RWPE2 (cell line): Measurements from ENCODE around the gene STK11.

Experiments used
- ATAC-seq: fragments of 200-7000 bp; cut with Tn5 transposase; 3 replicates; pipeline ENCODE4 v1.9.1; 2021; ENCODE audit warnings: low read depth
- DNase-seq: peaks from one replicate; pipeline ENCODE4 v3.0.0-alpha.2; 2020; ENCODE audit warnings: low spot score
- H3K27ac ChIP-seq: fragments of 450-650 bp; 2 replicates; pipeline ENCODE4 v1.5.1; 2017; ENCODE audit warnings: mild to moderate bottlenecking; ENCODE audit not compliant: poor library complexity, severe bottlenecking
- H3K27me3 ChIP-seq: fragments of 250-450 bp; sonication (Bioruptor Pico); 2 replicates; pipeline ENCODE4 v1.5.1; 2021; ENCODE audit warnings: mild to moderate bottlenecking, moderate library complexity; ENCODE audit not compliant: insufficient read depth, poor library complexity, severe bottlenecking
- H3K36me3 ChIP-seq: fragments of 250-450 bp; sonication (Bioruptor Pico); 2 replicates; pipeline ENCODE4 v1.5.1; 2020; ENCODE audit warnings: low read depth, mild to moderate bottlenecking, moderate library complexity
- H3K4me1 ChIP-seq: fragments of 250-450 bp; sonication (Bioruptor Pico); 2 replicates; pipeline ENCODE4 v1.5.1; 2021; ENCODE audit warnings: mild to moderate bottlenecking, moderate library complexity; ENCODE audit not compliant: insufficient read depth, poor library complexity, severe bottlenecking
- H3K4me3 ChIP-seq: fragments of 250-450 bp; sonication (Bioruptor Pico); 2 replicates; pipeline ENCODE4 v1.5.1; 2021; ENCODE audit warnings: mild to moderate bottlenecking, moderate library complexity; ENCODE audit not compliant: severe bottlenecking
- H3K9me3 ChIP-seq: fragments of 250-450 bp; sonication (Bioruptor Pico); 2 replicates; pipeline ENCODE4 v1.5.1; 2021; ENCODE audit warnings: mild to moderate bottlenecking, moderate library complexity; ENCODE audit not compliant: severe bottlenecking
- TF ChIP-seq, protein P1 (sequence below): fragments of 450-650 bp; IDR thresholded peaks from one replicate; pipeline ENCODE4 v1.5.1; 2017; ENCODE audit warnings: mild to moderate bottlenecking, moderate library complexity; ENCODE audit not compliant: poor library complexity, severe bottlenecking

STK11 gene, protein sequence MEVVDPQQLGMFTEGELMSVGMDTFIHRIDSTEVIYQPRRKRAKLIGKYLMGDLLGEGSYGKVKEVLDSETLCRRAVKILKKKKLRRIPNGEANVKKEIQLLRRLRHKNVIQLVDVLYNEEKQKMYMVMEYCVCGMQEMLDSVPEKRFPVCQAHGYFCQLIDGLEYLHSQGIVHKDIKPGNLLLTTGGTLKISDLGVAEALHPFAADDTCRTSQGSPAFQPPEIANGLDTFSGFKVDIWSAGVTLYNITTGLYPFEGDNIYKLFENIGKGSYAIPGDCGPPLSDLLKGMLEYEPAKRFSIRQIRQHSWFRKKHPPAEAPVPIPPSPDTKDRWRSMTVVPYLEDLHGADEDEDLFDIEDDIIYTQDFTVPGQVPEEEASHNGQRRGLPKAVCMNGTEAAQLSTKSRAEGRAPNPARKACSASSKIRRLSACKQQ

DNA sequence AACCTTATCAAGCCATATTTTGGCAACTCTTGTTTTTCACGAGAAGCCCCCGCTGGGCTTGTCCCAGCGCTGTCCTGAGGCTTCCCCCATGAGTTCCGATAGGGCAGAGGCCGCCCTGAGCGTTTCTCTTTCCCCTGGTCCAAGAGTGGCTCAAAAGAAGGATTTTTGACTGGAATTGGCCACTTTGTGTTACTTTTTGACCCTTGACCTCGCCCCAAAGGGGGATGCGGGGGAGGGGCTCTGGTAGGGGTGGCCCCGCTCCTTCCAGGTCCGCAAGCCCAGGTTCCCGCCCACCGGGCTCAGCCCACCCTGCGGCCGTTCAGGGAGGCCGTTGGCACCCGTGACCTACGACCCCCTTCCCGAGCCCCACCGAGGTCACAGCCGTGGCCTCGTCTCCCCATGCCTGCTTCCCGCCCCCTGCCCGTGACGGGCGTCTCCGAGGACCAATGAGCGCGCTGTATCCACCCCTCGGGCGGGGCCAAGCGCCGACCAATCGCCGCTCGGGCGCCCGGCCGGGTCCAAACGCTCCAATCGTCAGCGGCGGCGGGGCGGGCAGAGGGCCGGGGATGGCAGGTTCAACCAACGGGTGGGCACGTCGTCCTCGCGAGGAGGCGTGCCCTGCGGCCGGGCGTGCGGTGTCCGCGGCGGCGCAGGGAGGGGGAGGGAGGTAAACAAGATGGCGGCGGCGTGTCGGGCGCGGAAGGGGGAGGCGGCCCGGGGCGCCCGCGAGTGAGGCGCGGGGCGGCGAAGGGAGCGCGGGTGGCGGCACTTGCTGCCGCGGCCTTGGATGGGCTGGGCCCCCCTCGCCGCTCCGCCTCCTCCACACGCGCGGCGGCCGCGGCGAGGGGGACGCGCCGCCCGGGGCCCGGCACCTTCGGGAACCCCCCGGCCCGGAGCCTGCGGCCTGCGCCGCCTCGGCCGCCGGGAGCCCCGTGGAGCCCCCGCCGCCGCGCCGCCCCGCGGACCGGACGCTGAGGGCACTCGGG is at the start of gene STK11:
Gene STK11 (plus strand): TSS at position 665 of the 986 bp plus-strand sequence. CDS start 1,136 bp downstream, outside the sequence.
- Histone ChIP-seq H3K9me3 (no peaks in the 10 kb centered on the region), H3K27me3 (no peaks in the 10 kb centered on the region), H3K36me3 (peaks cover 9% of the 10 kb centered on the region), H3K27ac (peak within 1 kb of the TSS; percentile 93), H3K4me3 (peak within 1 kb of the TSS; percentile 92), H3K4me1 (peaks cover 18% of the 10 kb centered on the region)
- TF ChIP-seq, protein P1, sequence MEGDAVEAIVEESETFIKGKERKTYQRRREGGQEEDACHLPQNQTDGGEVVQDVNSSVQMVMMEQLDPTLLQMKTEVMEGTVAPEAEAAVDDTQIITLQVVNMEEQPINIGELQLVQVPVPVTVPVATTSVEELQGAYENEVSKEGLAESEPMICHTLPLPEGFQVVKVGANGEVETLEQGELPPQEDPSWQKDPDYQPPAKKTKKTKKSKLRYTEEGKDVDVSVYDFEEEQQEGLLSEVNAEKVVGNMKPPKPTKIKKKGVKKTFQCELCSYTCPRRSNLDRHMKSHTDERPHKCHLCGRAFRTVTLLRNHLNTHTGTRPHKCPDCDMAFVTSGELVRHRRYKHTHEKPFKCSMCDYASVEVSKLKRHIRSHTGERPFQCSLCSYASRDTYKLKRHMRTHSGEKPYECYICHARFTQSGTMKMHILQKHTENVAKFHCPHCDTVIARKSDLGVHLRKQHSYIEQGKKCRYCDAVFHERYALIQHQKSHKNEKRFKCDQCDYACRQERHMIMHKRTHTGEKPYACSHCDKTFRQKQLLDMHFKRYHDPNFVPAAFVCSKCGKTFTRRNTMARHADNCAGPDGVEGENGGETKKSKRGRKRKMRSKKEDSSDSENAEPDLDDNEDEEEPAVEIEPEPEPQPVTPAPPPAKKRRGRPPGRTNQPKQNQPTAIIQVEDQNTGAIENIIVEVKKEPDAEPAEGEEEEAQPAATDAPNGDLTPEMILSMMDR = no peak
- ATAC-seq (peak; percentile 86), DNase-seq (peak; percentile 98)

- Histone ChIP-seq H3K27me3 (no peaks in the 10 kb centered on the region), H3K4me1 (peaks cover 14% of the 10 kb centered on the region), H3K4me3 (no peak overlapping the region), H3K36me3 (peaks cover 36% of the 10 kb centered on the region), H3K27ac (peak overlapping the region; percentile 81), H3K9me3 (no peaks in the 10 kb centered on the region)
- TF ChIP-seq, protein P1 = no peak
- ATAC-seq = peak; percentile 25; the same call in 1 of the 3 replicates
- DNase-seq = no peak
Measured at GRCh38 chr19:1156305-1156801, 49.2 kb upstream of the STK11 start.

DNA sequence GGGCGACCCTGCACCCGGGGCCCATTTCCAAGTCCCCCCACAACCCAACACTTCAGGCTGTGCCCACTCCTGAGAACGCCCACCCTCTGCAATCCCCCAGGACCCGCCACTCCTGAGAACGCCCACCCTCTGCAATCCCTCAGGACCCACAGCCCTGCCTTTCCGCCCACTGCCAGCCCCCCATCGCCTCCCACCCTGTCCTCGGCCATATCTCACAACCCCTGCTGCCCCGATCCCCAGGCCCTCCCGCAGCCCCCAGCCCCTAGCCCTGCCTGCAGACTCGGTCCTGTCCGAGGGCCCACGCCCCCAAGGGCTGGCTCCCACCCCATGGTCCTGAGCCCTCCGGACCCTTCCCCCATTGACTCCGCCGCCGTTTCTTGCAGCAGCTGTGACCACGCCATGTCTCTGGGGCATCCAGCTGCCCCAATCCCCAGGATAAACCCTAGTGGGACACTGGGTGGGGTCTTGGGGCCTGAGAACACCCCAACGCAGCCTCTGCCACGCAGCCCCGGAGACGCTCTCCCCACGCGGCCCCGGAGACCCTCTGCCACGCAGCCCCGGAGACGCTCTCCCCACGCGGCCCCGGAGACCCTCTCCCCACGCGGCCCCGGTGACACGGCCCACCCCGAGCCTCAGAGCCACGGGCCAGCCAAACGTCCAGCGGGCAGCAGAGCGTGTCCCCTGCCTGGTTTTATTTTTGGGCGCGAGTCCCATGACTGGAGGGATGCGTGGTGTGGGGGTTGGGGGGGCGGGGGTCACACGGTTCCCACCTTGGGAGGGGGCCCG is 48.6 kb upstream of the STK11 start:
- Histone ChIP-seq H3K4me1 (peaks cover 14% of the 10 kb centered on the region), H3K4me3 (no peak overlapping the region), H3K36me3 (peaks cover 29% of the 10 kb centered on the region), H3K27me3 (no peaks in the 10 kb centered on the region), H3K9me3 (no peaks in the 10 kb centered on the region), H3K27ac (no peak overlapping the region)
- no peak for ATAC-seq
- TF ChIP-seq, protein P1 = no peak
- DNase-seq = no peak

- Histone ChIP-seq H3K27me3 (no peaks in the 10 kb centered on the region), H3K27ac (no peak overlapping the region), H3K4me3 (no peak overlapping the region), H3K9me3 (no peaks in the 10 kb centered on the region), H3K4me1 (peaks cover 14% of the 10 kb centered on the region), H3K36me3 (peaks cover 19% of the 10 kb centered on the region)
- ATAC-seq (no peak), DNase-seq (no peak)
- TF ChIP-seq, protein P1 = no peak
Measured at GRCh38 chr19:1157931-1158884, 47.4 kb upstream of the STK11 start.
